Forelimb muscle (tissue), 1 donor: Measurements from ENCODE around the gene ACTN3. TPM values are rescaled to one million over a fixed set of nuclear protein-coding genes. Genes with fewer than 3 reads are reported as not detected.
"Not testable (repeated sequence)": the region's sequence is repeated elsewhere in the genome, so short reads cannot be mapped to it uniquely, and the experiment has no call there.

ENCODE experiments used
- DNase-seq: peaks from one replicate; pipeline ENCODE4 v3.0.0-alpha.2; 2013; ENCODE audit warnings: low read depth
- polyA plus RNA-seq: library from polyadenylated mRNA; unstranded; fragments of 120-200 nt; gene quantifications from one replicate; pipeline ENCODE4 v1.2.1, GENCODE V29; 2013; ENCODE audit not compliant: insufficient read length

ACTN3 gene
- polyA plus RNA-seq, 1 donor: 24.1 TPM

DNA sequence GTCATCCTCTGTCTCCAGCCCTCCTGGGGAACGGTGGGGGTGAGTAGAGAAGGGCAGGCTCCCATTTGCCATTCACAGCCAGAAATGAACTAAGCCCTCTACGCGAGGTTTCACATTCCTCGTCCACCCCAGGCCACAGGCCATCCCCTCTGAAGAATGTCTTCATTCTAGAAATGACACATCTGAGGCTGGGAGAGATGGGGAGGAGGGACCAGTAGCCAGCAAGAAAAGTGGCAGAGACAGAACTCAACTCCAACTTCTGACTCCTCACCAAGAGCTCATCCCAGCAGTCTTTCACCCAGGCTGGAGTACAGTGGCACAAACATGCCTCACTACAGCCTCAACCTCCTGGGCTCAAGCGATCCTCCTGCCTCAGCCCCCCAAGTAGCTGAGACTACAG is 18.3 kb downstream of the ACTN3 start:
- DNase-seq: no peak

DNA sequence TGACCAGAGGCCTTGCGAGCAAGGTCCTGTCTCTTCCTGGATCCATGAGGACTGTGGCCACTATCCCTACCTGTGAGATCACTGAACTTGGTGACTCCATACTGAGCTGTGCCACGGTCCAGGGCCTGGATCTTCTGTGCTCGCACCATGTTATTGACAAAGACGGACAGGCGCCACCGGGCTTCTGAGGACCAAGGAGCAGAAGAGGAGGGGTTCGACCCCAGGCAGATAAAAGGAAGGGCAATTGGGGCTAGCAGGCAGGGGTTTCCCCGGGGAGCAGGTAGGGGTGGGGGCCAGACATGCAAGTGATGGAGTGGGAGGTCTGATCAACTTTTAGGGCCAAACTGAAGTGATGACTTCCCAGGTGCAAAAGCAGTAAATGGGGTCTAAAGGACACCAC is 19.5 kb downstream of the ACTN3 start:
- no peak for DNase-seq

GRCh38 chr11:66567787-66568123 is 21.1 kb downstream of the ACTN3 start:
- no peak for DNase-seq

- DNase-seq: no peak
These were observed 21.6 kb downstream of the ACTN3 start, which contains the start of gene CTSF for GRCh38 chr11:66568124-66568916. Gene CTSF, minus strand, starts transcription at chr11:66568606. Its CDS starts 120 bp downstream, at chr11:66568486.

GRCh38 chr11:66569076-66569475 is 22.4 kb downstream of the ACTN3 start:
- DNase-seq: no peak

- no peak for DNase-seq
These were observed 23.6 kb downstream of the ACTN3 start for GRCh38 chr11:66570079-66570849.

GRCh38 chr11:66570850-66571180 is 24.1 kb downstream of the ACTN3 start:
- DNase-seq: no peak

GRCh38 chr11:66579017-66579606 is 32.4 kb downstream of the ACTN3 start:
- DNase-seq: peak; percentile 28

DNA sequence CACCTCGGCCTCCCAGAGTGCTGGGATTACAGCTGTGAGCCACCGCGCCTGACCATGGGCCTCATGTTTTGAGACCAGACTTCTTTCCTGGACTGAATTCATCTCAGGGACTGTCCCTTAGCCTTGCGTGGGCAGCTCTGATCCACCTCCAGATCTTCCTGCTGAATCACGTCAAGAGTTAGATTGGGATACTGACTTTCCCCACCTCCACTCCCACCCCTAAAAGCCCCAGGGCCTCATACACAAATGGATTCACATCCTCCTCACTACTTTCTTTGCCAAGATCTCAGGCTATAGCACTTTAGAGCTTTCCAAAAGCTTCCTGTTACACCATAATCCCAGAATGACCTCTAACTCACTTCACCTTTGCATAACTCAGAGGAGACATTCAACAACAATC is 34.1 kb downstream of the ACTN3 start:
- no peak for DNase-seq

DNA sequence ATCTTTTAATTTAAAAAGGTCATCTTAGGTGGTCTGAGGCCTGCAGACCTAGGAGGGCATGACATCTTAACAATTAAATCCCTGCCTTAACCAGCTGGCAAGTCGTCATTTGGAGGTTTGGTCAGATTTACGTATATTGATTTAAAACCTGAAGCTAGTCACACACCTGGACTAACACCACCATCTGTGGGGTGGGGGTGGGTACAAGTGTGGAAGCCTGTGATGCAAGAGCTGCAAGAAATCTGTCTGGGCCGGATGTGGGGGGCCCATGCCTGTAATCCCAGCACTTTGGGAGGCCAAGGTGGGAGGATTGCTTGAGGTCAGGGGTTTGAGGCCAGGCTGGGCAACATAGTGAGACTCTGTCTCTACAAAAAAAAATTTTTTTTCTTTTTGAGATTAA is 34.6 kb downstream of the ACTN3 start:
- no peak for DNase-seq

GRCh38 chr11:66582565-66583147 is 36.0 kb downstream of the ACTN3 start:
- not testable (repeated sequence) for DNase-seq

- not testable (repeated sequence) for DNase-seq
These were observed 38.7 kb downstream of the ACTN3 start for GRCh38 chr11:66585447-66585846.

DNA sequence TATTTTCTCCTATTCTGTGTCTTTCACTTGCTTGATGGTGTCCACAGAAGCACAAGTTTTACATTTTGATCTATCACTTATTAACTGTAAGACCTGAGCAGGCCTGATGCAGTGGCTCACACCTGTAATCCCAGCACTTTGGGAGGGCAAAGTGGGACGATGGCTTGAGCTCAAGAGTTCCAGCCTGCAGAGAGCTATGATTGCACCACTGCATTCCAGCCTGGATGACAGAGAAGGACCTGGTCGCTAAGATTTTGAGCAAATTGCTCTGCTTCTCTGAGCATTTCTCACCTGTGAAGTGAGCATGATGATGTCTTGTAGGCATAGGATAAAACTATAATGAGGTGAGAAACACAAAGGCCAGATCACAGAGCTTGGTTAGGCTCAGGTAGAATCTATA is 39.4 kb downstream of the ACTN3 start:
- no peak for DNase-seq

DNA sequence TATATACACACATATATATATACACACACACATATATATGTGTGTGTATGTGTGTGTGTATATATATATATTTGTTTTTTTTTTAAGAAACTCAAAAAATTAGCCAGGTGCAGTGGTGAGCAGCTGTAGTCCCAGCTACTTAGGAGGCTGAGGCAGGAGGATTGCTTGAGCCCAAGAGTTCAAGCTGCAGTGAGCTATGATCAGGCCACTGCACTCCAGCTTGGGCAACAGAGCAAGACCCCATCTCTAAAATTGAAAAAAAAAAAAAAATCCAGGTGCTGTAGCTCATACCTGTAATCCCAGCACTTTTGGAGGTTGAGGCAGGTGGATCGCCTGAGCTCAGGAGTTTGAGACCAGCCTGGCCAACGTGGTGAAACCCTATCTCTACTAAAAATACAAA is 42.6 kb downstream of the ACTN3 start:
- not testable (repeated sequence) for DNase-seq

GRCh38 chr11:66589996-66590675 is 43.4 kb downstream of the ACTN3 start:
- DNase-seq: no peak

GRCh38 chr11:66591175-66591574 is 44.5 kb downstream of the ACTN3 start:
- DNase-seq: no peak

DNA sequence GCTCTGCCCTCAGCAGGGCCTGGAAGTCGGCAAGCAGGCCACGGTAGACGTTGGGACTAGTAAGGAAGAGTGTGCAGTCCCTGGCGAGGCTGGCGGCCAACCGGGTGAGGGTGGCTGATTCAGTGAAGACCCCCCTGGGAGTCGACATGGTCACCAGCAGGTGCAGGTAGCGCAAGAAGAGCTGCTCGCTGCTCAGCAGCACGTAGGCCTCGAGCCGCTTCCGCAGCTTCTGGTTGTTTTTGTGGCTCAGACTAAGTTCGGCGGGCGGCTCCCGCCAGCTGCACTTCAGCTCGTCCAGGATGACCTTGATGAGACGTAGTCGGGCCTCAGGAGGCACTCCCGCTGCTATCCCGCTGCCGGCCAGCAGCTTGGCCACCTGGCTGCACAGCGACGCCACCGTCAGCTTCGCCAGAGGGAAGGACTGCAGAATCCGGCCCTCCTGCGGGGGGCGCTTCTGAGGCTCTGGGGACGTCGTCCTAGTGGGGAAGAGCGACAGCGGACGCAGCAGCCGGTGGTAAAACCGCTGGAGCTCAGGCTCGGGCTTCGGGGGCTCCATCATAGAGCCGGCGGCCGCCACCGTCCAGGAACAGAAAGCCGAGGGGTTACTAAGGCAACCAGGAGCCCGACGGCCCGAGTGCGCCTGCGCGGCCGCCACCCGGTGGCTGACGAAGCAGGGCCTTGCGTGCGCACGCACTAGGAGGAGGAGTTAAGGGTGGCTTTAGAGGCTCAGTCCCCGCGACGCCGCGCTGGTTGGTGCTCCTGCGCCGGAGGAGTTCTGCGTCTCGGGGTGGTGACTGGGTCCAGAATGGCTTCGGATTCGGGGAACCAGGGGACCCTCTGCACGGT is 46.0 kb downstream of the ACTN3 start, which contains the start of the genes CCDC87 and CCS:
CCDC87 (minus strand) TSS at position 607 of the 846 bp plus-strand sequence; CDS start at position 559, 48 bp downstream.
CCS (plus strand) TSS at position 729 of the 846 bp plus-strand sequence; CDS start at position 806, 77 bp downstream.
- DNase-seq: peak; percentile 90

DNA sequence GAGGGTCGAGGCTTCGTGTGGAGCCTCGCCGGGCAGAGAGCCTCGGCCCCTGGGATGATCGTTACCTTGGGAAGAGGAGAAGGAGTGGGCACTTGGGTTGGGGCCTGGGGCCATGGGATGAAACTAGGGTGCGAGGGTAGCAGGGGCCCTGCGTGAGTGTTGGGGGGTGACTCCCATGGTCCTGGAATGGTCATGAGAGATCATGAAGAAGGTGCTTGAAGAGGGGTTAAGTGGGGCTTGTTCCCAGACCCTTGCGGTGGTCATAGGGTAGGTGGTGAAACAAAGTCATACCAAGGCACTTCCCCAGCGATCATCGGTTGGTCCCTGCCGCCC is 46.6 kb downstream of the ACTN3 start:
- no peak for DNase-seq

- no peak for DNase-seq
These were observed 46.9 kb downstream of the ACTN3 start for GRCh38 chr11:66593650-66594049.

- no peak for DNase-seq
These were observed 48.7 kb downstream of the ACTN3 start for GRCh38 chr11:66595245-66595904.
